WTC11 (cell line): Measurements from ENCODE around the gene C1orf198.

Experiments
- AR ChIP-seq: fragments of 250-450 bp; sonication (Bioruptor Pico); IDR thresholded peaks from 2 replicates; pipeline ENCODE4 v1.9.0; 2021; ENCODE audit warnings: mild to moderate bottlenecking
- ATF6 ChIP-seq: sonication (generic); formaldehyde crosslinking; IDR thresholded peaks from 2 replicates; pipeline ENCODE4 v1.8.1; 2023; ENCODE audit warnings: mild to moderate bottlenecking, missing genetic modification reagents
- CTCF ChIP-seq: fragments of 200-600 bp; IDR thresholded peaks from 2 replicates; pipeline ENCODE4 v1.8.0; 2022; ENCODE audit warnings: antibody characterized with exemption
- E2F5 ChIP-seq: sonication (generic); formaldehyde crosslinking; IDR thresholded peaks from 2 replicates; pipeline ENCODE4 v1.8.1; 2022; ENCODE audit warnings: mild to moderate bottlenecking, moderate library complexity, missing genetic modification reagents
- ESRRA ChIP-seq: sonication (generic); formaldehyde crosslinking; IDR thresholded peaks from 2 replicates; pipeline ENCODE4 v1.8.1; 2022; ENCODE audit warnings: mild to moderate bottlenecking, missing genetic modification reagents, borderline replicate concordance
- FOXJ3 ChIP-seq: sonication (generic); formaldehyde crosslinking; IDR thresholded peaks from 2 replicates; pipeline ENCODE4 v1.9.0; 2021; ENCODE audit warnings: missing genetic modification reagents, mild to moderate bottlenecking, borderline replicate concordance
- JAZF1 ChIP-seq: fragments of 250-450 bp; sonication (Bioruptor Pico); IDR thresholded peaks from 2 replicates; pipeline ENCODE4 v1.9.0; 2021; ENCODE audit warnings: moderate library complexity, mild to moderate bottlenecking, inconsistent platforms
- JUN ChIP-seq: sonication (generic); formaldehyde crosslinking; IDR thresholded peaks from 2 replicates; pipeline ENCODE4 v1.8.0; 2023; ENCODE audit warnings: mild to moderate bottlenecking, missing genetic modification reagents
- MAX ChIP-seq: sonication (generic); formaldehyde crosslinking; IDR thresholded peaks from 2 replicates; pipeline ENCODE4 v1.8.0; 2022; ENCODE audit warnings: mild to moderate bottlenecking, missing genetic modification reagents
- PRRX2 ChIP-seq: fragments of 250-450 bp; sonication (Bioruptor Pico); IDR thresholded peaks from 2 replicates; pipeline ENCODE4 v1.8.0; 2021; ENCODE audit warnings: mild to moderate bottlenecking
- SMAD3 ChIP-seq: sonication (generic); formaldehyde crosslinking; IDR thresholded peaks from 2 replicates; pipeline ENCODE4 v1.8.0; 2022; ENCODE audit warnings: missing genetic modification reagents, mild to moderate bottlenecking, borderline replicate concordance
- USF1 ChIP-seq: sonication (generic); formaldehyde crosslinking; IDR thresholded peaks from 2 replicates; pipeline ENCODE4 v1.8.0; 2022; ENCODE audit warnings: mild to moderate bottlenecking, missing genetic modification reagents
- ZNF121 ChIP-seq: sonication (generic); formaldehyde crosslinking; IDR thresholded peaks from 2 replicates; pipeline ENCODE4 v1.8.0; 2023; ENCODE audit warnings: missing genetic modification reagents
- ZNF317 ChIP-seq: sonication (generic); formaldehyde crosslinking; IDR thresholded peaks from 2 replicates; pipeline ENCODE4 v1.8.1; 2023; ENCODE audit warnings: low read depth, mild to moderate bottlenecking, moderate library complexity, missing genetic modification reagents, borderline replicate concordance

GRCh38 chr1:230836793-230837192 lies 31.5 kb downstream of the C1orf198 start:
- TF ChIP-seq SMAD3 (CRISPR knock-in tag) (no peak), CTCF (no peak), MAX (CRISPR knock-in tag) (no peak), AR (CRISPR knock-in tag) (no peak), JAZF1 (CRISPR knock-in tag) (no peak), ESRRA (CRISPR knock-in tag) (no peak), JUN (CRISPR knock-in tag) (no peak), ATF6 (CRISPR knock-in tag) (no peak), ZNF121 (CRISPR knock-in tag) (no peak), E2F5 (CRISPR knock-in tag) (no peak), FOXJ3 (CRISPR knock-in tag) (no peak), USF1 (no peak), ZNF317 (CRISPR knock-in tag) (no peak), PRRX2 (CRISPR knock-in tag) (no peak)
